Astrocyte (in vitro differentiated cells and primary cell): ENCODE measurements around the gene GNL2.

Experiments used
- CTCF ChIP-seq: IDR thresholded peaks from 2 replicates; pipeline ENCODE4 v1.5.1; 2011; ENCODE audit warnings: low read depth, mild to moderate bottlenecking, inconsistent platforms, low read length, moderate library complexity; ENCODE audit not compliant: insufficient read depth
- EZH2 ChIP-seq: IDR thresholded peaks from 2 replicates; pipeline ENCODE4 v1.6.1; 2012; ENCODE audit warnings: mild to moderate bottlenecking, low read length, inconsistent platforms; ENCODE audit not compliant: insufficient read depth

DNA sequence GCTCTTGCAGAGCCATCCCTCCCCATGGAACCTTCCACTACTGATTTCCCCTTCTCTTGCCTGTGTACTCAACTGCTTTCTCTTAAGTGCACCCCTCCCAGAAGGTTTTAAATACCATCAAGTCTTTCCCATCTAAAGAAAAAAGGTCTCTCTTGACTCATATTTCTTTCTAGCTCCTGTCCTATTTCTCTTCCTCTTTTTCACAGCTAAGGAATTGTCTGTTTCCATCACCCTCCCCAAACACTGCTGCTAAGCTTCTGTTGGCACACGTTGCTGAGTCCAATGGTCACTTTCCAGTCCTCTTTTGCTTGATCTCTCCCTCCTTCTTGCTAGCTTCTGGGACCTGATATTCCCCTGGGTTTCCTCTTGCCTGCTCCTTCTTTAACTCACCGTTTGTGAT, 13.3 kb upstream of the GNL2 start:
- no peak for TF ChIP-seq CTCF
- TF ChIP-seq EZH2: no peak
